GM18870 (cell line): ENCODE measurements around the gene IKZF2.
A peak's percentile ranks its signal among the peaks of the same experiment; 100 is the strongest.

Experiments
- ATAC-seq: cut with Tn5 transposase; IDR thresholded peaks from one replicate; pipeline ENCODE4 v1.9.1; 2021; ENCODE audit warnings: moderate library complexity; ENCODE audit not compliant: unreplicated experiment

The IKZF2 gene

DNA sequence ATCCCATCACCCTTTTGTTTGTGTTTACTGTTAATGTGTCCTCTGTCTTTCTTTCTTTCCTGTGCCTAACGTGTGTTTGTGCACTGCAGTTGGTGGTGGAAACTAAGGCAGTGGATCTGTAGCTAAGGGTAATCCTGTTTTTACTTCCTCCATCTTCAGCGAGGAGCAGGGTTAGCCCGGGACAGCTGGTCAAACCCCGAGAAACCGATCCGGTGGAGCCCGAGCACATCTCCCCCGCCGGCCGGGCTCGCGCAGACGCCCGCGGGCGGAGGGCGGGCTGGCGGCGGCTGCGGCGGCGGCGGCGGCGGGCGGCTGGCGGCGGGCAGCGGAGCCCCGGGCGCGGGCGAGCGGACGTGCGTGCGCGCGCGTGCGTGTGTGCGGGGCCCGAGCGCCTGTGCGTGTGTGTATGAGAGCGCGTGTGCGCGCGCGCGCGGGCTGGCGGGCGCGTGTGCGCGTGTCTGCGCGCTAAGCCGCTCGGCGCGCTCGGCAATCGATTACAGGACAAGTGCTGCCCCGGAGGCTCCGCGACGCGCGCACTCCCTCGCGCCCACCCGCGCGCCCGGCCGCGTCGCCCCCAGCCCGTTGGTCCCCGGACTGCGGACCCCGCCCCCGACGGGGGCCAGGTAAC is at the start of gene IKZF2:
Gene IKZF2 (minus strand): TSS at position 176 of the 628 bp plus-strand sequence. CDS start 2,983 bp downstream, outside the sequence.
- ATAC-seq: peak; percentile 53

DNA sequence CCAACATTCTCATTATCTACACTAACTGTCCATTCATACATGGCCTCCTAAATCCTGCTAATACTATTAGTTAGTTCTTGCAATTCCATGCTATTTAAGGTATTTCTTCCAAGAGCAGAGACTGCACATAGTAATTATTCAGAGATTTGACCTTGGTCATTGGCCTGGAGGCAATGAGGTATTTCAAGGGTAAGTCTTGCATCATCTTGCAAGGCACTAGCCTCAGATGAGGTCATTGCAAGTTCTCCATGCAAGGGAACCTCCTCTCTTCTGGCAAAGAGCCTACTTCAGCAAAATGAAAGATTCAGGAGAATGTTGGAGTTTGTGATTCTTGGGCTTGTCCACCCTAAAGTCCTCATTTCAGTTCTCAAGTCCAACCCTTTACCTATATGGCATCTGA is 48.5 kb upstream of the IKZF2 start:
- no peak for ATAC-seq

DNA sequence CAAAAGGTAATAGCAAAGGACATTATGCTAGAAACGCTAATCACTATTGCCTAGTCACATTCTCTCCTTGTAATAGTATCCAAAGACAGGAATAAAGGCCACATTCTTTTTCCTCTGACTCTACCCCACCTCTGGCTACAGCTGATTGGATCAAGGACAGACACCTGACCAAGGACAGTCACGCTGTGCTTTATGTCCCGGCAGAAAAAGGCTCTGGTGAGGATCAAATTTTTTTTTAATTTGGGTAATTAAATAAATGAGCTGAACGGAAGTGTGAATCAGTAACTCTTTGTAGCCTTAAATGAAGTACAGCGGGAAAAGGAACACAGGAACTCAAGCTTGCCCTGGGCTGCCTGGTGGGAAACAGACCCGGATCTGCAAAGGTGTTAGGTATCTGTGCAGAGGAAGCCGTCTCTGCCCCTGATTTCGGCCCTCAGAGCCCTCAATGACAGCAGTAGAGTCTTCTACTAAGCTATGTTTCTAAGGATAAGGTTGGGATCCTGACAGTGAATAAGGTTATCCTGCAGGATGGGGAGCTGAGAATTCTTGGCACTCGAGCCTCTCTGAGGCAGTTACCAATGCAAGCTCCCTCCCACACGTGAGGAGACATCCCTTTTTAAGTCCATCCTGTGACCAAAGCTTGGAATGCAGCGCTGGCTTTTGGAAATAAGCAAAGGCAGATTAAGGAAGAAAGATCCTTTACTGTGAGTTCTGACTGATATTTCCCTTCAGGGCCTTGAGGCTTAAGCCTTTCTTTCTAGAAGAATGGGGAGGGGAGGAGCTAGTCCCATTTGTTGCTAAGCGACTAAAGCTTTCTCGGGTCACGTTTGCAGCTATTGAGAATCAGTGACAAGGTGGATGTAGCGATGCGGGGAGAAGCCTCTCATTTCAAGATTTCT is 37.8 kb upstream of the IKZF2 start:
- peak; percentile 42 for ATAC-seq

DNA sequence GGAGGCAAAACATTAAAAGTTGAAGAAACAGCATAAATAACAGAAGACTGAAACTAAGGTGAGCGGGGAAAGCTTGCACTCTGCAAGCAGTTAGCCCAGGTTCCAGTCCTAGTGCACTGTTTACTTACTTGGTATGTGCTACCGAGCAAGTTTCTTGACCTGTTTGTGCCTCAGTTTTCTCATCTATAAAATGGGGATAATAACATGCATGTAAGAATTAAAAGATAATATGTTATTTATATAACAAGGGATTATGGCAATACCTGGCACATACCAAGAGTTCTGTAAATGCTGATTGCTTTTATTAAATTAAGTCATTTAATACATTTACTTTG is 37.1 kb upstream of the IKZF2 start:
- ATAC-seq: no peak

DNA sequence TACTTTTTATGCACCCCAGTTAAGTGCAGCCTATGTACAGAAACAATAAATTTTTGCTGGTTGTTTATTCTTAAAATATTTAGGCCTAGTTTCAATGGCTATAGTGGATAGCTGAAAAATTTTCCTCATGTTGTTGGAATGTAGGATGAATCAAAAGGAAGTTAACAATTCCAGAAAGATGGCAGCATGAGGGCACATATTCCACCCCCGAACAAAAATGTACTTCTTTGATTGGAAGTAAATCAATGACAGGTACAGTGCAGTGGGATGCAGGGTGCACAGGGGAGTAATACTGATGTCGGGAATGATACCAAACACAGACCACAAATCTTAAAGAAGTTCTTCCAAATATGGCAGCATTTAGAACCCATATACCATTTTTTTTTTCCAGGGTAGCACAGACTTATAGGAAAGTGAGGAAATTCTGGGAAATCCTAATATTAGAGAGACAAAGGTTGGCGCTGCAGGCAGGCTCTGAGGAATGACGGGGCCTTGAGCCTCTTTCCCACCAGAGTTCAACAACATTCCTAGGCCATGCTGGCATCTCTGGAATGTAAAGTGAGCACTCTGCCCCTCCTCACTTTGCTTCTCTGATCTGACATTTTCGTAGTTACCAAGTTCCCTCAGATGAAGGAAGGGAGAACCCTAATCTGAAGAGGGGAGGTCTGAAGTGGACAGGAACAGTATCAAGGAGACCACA is 36.6 kb upstream of the IKZF2 start:
- ATAC-seq: no peak

DNA sequence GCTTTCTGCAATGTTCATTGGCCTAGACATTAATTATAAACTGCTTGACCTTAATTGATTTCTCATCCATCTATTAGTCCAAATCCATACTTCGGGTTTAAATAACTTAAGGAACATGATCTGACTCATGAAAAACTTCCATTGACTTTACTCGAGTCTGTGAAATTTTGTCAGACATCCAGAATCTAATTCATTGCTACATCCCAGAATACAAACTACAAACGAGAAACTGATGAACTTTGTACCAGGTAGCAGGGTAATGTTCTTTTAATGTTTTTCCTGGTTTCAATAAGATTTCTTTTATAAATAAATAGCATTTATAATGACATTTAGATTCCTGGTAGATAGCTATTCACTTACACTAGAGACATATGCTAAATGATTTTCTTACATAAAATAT is 36.0 kb upstream of the IKZF2 start:
- ATAC-seq: no peak

DNA sequence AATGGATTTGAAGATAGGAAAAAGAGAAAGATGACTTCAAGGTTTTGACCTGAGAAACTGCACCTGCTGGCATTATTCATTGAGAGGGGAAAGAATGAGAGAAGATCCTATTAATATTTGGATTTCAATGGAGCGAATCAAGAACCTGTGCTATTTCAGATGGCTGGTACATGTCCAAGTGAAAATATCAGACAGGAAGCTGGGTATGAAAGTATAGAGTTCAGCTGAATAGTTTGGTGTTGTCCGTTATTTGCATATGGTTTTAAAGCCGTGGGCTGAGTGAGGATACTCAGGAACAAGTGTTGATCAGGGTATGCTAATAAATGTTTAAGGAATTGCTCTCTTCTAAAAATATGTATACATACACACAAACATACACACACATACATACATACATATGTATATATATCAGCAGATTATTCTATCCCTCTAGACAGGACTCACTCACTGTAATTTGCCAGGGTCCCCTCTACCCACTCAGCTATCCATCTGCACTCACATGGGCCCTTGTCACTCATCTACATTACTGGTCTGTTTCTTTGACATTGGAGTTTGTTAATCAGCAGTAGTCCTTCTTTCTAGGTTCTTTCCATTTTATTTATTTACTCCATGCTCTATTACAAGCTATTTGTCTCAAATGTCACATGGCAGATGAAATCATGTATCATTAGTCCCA is 33.9 kb upstream of the IKZF2 start:
- peak; percentile 96 for ATAC-seq

DNA sequence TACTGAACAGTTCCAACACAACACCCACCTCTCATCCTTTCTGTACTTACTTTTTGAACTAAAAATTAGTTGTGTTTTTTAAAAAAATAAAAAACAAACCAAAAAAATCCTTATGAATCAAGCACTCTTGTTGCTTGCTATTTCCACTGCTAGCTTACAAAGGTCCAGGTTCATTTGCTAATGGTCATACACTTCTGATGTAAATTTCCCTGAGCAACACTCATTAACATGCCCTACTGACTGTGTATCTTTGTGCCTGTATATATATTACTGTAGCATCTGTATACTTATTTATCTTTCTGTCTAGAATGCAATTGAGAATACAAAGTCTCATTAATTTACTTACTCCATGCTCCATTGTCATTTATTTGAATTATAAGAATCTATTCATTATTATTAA is 30.3 kb upstream of the IKZF2 start:
- ATAC-seq: no peak

DNA sequence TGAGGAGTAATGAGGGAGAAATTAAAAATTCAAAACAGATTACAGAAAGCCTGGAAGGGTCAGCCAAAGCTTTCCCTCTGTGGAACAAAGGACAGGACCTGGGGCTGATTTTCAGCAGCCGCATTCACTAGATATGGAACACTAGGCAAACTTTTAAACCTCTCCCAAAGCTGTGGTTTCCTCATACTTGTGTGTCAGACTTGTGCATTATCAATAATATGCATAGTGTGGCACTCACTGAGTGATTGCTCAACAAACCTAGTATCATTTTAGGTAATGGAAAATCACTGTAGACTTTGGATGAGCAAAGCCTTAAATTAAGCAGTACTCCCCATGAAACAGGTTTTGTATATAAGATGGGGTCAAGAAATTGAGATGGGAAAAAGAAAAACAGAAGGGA is 26.3 kb upstream of the IKZF2 start:
- ATAC-seq: no peak

DNA sequence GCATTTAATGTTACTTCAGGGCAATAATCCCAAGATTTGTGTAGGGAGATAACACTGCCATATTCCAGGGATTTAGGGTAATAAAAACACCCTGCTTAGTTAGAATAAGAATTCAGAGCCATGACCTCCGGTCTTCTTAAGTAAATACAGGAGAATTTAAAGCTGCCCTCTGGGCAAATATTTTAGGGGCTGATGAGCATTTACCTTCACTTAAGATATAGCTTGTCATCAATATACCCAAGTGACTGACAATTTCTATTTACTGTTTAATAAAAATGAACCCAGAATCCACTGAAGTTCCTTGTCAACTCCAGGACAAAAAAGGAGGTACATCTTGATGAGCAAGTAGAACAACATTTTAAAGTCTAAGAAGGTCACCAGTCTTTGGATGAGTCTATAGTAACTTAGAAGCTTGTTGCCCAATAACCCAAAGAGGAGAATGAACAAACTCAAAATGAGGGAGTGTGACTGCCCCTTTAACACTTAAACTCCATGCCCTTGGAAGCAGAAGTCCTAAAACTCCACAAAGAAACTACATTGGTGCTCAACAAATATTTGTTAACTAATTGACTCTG is 24.3 kb upstream of the IKZF2 start:
- ATAC-seq: no peak

DNA sequence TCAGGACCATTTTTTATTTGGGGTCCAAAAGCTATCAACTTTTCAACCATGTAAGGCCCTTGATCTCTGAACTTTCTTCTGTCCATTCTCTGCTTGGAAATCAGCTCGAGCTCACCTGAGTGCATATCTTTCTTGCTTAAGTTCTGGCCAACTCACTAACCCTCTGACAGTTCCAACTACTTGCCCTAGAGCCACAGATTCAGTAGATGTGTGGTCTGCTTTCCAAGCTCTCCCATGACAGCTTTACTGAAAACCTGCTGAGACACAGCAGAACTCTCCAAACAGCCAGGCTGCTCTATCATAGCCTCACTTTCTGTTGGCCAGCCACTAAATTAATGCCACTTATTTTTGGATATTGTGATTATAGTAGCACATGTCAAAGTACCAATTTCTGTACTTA is 21.2 kb upstream of the IKZF2 start:
- ATAC-seq: no peak

DNA sequence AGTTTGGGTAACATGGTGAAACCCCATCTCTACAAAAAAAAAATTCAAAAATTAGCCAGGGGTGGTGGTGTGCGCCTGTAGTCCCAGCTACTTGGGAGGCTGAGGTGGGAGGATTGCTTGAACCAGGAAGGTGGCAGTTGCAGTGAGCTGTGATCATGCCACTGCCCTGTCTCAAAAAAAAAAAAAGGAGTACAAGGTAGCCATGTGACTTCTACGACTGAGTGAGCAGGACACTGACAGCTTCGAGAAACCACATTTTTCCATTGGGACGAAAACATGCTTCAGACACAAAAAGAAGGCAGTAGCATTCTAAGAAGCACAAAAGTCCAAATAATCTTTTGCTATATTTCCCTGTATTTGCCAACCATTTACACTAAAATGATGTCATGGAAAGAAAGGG is 19.7 kb upstream of the IKZF2 start:
- ATAC-seq: no peak

DNA sequence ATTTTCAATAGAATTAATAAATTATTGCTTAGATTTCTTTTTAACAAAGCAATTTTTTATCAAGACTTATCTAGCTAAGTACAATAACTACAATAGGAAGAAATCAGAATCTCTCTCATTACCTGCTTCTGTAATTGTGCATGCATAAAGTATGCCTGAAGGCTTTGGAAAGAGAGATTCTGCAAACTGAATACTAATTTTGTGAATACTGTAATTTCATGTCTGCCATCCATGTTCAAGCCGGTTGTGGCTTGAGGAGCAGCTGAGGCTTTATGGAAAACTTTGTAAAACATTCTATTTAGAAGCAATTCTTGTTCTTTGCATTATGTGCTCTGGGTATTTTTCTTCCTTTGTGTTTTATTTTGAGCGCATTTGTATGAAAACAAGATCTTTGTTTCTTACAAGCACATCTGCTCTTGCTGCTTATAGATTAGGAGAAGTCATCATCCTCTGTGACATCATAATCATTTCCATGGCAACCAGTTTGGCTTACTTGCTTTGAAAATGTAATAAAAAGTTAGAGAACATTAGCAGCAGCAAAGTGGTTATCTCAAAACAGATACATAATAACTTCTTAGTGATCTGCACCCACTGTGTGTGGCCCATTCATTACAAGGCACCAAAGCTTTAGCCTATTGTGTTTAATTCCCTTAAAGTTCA is 16.0 kb upstream of the IKZF2 start:
- ATAC-seq: no peak

DNA sequence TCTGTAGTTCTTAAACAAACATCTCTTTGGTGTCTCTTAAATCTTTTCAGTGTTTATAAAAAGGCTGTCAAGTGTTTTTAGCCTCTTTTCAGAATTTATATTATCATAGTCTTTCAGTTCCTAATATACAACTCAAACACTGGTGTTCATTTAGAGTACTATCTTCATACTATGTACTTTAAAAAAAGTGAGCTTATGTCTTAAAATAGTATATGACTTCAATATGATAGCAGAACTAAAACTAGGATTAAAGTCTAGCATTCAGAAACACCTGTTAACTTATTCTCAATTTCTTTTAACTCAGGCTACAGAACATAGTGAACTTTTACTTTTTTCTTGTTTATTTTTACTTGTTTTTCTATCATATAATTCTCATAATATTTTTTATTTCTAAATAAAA is 14.7 kb upstream of the IKZF2 start:
- peak; percentile 99 for ATAC-seq

DNA sequence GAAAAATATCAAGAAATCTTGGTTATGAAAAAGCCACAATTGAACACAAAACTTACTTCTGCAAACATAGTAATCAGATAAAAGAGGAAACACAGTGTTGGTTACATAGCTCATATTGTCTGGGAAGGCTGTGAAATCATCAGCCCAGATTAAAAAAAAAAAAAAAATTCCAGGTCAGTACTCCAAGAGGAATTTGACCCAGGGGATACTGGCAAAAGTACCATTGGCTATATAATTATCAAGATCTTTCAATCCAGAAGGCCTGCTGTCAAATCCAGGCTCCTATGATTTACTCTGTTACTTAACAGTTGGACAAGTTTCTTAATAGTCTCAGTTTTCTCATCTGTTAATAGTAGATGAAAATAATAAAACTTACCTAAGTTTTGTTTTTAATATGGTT is 12.9 kb upstream of the IKZF2 start:
- ATAC-seq: no peak

DNA sequence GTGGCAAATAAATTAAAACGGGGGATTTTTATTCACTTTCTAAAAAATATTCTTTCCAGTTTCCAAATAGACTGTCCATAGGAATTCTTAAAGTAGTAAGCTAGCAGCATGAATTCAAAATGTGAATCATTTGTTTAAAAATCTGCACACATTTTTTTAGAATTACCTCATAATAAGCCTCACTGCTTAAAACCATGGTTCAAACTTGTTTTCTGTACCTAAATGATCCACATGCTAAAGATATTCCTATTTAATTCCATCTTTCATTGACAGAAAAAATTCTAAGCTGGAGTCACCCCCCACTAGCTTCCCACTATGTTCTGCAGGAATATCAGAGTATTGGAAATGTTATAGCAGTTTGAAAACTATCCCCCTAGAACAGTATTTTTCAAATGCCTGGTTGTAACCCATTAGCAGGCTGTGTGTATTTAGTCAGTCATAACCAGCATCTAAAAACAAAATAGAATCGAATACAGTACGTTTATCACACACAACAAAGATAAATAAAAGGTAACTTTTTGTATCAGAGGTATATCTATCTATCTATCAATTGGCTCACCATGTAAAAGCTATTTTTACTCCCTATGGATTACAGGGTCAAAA is 11.2 kb upstream of the IKZF2 start:
- no peak for ATAC-seq

DNA sequence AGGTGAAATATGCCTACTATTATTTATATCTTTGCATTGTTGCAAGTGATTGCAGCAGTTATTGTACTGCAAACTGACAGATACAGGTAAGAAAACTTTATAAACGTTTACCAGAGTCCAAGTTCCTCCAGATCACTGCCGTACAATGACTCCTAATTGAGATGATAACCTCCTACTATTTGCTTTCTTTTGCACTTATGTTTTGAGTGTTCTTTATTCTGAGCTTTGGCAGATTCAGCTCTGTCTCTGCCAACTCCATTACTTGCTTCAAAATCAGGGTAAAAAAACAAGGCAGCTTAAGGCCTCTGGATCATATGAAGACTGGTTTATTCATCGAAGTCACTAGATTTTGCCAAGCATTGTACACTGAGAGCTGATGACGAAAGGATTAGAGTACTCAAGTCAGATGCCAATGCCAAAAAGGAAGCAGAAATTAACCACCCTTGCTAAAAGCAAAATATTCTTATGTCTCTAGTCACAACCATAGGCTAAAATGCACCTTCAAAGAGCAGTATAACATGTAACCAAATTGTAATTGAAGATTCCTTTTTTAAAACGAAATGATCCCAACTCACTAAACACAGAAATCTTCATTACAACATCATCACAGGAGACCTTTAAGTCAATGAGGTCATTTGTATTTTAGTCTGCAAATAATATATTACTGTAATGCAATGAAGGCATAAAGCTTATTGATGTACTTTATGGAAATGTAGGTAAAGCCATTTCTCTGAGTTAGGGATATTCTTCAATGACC is 10.5 kb upstream of the IKZF2 start:
- ATAC-seq: no peak

DNA sequence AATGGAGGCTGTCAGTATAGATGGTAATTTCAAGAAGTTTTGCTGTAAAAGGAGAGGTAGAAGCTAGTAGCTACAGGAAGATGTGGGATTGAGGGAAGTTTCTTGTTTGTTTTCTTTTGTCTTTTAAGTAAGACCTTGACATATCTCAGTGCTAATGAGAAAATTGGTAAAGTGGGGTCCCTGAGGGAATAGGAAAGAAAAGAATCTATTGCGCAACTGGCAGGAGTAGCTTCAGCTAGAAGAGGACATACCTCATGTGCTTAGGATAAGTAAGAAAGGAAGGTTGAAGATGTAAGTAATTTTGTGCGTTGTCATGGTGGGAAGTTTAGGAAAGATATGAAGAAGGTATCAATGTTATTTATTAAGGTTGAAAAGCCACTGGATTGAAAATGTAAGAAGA is 8.4 kb upstream of the IKZF2 start:
- no peak for ATAC-seq

DNA sequence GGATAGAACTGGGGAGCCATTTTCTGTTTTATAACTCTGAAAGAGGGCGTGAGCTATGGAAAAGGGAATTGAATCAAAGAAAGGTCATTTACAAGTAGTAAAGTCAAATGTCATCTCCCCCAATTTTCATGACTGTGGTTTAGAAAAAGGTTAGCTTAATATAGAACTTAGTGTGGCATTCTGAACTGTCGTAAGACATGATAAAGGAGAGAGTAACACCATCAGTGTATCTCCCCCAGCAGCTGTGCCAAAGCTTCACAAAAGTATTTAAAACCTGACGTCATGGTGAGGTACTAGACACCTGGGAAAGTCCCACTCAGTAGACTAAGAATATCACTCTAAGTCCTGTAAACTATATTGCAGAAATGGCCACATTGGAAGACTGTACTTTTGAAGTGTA is 5.8 kb upstream of the IKZF2 start:
- ATAC-seq: peak; percentile 86
